T47D (cell line): ENCODE results near the gene ZNF521.

Experiments
- DNase-seq, 2 experiments: peaks; one replicate each; pipeline versions ENCODE4 v3.0.0 to v3.0.0-alpha.2; 2011 to 2012; ENCODE audit warnings: low read depth in 1 of 2, low spot score in 1 of 2
- JUND ChIP-seq: IDR thresholded peaks from 2 replicates; pipeline ENCODE4 v1.6.1; 2012; ENCODE audit warnings: low read depth
- in situ Hi-C: cut with HindIII; loops from 2 replicates; pipeline ENCODE4 v1.10.0; 2016; ENCODE audit warnings: low sequenced_read_pairs, low pct_unique_long_range_greater_than_20kb

Gene ZNF521

DNA sequence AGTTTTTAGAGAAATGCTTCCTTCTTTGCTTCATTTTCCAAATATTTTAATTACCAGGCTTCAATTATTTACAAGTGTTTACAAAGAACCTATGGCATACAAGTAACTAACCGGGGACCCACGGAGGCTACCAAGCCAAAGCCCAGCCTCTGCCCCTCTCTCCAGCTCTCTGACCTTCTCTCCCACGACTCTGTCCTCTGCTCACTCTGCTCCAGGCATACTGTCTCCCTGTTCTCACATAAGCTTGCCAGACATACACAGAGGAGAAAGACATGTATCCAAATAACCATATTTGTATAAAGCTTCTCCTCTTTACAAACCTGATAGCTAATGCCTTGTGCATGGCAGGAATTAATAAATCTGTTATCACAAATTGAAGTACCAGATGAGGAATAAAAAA, 141.3 kb downstream of the ZNF521 start:
- TF ChIP-seq JUND: no peak
- no peak for DNase-seq
- in situ Hi-C loops: no loop called here

DNA sequence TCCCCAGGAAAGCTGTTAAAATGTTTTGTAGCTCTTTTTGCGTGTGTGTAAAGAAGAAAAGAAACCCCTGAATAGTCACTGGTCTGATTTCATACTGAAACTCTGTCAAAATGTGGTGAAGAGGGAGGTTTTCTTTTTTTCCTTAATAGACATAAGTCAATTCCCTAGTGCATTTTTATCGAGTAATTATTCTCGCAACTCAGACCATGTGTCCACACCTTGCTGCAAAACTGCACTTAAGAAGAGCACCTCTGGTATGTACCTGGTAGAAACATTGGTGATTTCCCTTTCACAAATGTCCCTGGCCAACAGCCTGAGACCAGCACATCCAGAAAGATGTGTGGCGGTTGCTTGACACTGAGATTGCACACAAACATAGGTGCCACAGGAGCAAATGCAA, 159.9 kb downstream of the ZNF521 start:
- TF ChIP-seq JUND: no peak
- no peak for DNase-seq
- in situ Hi-C loops: no loop called here

DNA sequence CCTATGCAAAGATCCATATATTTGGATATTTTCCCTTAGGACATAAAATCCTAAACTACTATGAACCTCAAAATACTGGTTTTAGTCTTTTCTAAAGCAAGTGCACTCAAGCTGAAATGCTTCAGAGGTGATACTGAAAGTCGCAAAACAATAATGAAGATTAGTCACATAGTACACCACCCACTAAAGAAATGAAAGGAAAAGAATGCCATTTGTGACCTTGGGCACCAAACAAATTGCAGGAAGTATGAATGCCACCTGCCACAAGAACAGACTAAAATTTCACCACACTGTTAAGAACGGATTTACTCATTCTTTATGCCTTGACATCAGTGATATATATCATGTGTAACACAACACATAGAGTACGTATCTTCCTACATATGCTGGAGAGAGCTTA, 161.5 kb downstream of the ZNF521 start:
- TF ChIP-seq JUND: no peak
- in situ Hi-C loops: no loop called here
- no peak for DNase-seq

DNA sequence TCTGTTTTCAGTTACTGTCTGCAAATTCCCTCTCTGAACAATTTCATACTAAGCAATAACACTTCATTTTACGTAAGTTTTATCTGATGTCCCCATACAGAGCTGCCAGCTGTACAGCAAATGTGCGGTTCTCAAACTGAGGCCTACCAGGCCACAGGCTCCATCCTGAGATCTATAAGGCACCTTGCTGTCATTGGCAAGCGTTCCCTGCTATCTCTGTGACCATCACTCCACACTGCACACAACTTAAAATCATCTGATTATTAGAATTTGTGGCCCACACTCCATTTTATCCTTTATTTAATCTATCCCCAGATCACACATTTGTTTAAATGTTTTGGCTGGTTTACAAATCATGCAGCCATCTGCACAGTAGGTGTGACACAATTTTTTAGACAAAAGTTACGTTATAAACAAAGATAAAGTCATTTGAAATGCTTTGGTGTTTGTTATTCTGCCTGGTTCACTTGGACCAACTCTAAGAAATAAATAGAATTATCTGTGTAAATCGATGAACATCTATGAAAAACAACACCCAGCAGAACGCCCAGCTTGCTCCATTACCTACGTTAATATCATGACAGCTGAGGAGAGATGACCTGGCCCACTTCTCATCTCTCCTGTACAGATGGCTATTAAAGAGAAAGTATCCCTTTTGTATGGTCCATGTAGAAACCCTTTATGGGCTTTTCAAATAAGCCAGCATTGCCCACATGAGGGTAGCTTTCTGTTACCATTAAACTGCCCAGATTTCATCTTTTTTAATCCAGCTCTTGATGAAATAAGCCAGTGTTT, 162.4 kb downstream of the ZNF521 start:
- no peak for DNase-seq
- TF ChIP-seq JUND: no peak
- in situ Hi-C loops: no loop called here

DNA sequence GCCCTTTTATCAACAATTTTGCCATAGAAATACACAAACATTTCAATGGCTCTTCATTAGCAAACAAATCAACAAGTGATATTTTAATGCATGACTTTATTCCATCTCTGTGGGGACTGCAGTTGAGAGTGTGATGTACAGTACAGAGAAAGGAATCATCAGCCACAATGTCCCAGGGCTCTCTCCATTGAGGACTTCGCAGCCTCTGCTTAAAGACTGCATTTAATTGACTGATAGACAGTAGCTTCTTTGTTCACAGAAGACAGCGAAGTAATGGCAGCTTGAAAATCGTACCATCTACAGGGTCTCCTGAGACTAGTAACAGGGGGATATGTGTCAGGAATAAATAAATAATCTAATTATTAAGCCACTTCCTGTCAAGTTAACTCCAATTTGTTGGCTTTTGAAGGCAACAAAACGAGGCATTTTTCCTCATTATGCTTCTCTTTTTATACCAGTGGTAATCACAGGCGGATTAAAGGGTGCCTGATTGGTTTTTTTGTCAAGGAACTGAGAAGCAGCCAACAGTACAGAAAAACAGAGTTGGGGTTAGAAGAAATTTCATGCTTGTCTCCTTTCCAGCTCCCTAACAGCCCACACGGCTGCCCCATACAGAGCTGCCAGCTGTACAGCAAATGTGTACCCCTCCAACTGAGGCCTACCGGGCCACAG, 164.3 kb downstream of the ZNF521 start:
- no peak for DNase-seq
- no peak for TF ChIP-seq JUND
- in situ Hi-C loops: no loop called here

DNA sequence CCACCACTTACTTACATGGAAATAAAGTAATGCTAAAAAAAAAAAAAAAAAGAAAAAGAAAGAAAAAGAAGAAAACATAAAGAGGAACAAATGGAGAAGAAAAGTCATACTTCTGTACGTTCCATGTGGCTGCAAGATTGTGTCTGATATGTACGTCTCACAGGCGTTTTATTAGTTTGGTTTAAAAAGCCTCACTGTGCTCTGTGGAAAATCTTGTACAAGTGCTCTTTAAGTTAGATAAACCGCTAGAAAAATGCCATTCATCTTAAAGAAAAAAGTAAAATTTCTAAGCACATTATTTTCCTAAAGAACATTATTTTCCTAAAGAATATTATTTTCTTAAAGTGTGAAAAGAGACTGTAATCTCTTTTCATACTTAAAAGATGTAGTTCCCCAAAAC, 165.1 kb downstream of the ZNF521 start:
- DNase-seq: no peak
- in situ Hi-C loops: no loop called here
- TF ChIP-seq JUND: no peak

DNA sequence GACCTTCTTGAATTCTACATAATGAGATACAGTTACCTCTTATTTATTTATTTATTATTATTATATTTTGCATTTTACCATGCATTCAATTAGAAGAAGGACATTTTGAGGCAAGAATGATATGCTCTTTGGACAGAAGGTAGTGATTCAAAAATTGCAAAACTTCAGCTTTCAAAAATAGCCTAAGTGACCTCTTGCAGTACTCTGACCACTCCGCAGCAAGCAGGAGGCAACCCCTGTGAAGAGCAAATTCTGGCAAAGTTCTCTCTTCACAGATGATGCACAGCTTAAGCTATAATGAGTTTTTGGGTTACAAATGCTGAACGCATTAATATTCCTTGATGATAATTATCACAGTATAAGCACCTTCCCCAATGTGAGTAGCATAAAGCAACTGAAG, 170.0 kb downstream of the ZNF521 start:
- no peak for DNase-seq
- in situ Hi-C loops: no loop called here
- TF ChIP-seq JUND: no peak

DNA sequence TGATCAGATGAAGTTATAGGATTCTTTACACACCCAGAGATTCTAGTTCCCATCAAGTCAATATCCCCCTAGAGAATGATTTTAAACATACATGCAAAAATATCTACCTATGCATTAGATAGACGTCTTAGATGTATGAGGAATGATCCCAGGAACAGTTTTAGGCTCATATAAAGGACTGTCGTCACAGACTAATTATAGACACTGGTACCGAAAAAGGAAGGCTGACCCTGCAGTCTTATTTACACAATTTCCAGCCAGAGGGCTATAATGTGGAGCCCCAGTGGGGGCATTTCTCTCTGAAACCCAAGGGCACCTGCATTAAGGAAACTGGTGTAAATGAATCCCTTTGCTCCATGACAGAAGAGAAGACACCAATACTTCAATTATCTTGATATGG, 170.4 kb downstream of the ZNF521 start:
- no peak for DNase-seq
- in situ Hi-C loops: no loop called here
- no peak for TF ChIP-seq JUND

DNA sequence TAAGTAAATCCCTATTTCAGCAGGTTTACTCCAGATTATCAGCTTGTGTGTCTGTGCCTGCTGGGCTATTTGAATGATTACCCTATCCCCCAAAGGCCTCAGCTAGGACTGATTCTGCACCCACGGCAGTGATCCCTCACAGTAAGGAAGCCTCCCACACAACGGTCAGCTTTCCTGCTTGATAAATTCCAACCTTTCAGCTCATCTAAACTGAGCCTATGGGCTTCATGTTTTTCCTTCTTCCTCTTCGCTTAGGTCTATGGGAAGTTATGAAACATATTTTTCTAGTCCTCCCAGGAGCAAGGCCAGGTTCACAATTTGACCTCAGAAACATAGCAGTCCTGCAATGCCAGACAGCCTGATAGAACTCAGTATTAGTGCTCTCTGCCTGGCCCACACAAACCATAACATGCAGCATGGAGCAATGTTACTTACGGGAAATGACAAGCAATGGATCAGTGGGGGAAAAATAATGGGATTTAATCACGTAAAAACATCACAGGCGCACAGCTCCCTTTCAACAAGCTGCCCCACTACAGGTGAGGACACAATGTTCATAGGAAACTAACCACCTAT, 170.9 kb downstream of the ZNF521 start:
- no peak for TF ChIP-seq JUND
- DNase-seq: no peak
- in situ Hi-C loops: no loop called here

DNA sequence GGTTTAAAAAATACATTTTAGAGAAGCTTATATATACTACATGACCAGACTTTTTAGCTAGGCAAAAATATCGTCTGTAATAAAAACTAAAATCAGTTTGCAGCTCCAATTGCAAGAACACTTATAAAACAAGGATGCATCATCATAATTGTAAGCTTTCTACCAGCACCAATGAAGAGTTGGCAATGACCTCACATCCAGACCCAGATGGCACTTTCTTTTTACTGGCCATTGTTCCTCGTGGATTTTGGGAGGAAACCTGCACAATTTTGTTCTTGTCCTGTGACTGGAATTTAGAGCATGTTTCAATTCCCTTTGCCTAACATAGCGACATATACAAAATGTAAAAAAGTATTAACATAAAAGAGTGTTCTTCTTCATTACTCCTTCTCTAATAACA, 174.3 kb downstream of the ZNF521 start:
- DNase-seq: no peak
- TF ChIP-seq JUND: no peak
- in situ Hi-C loops: no loop called here

DNA sequence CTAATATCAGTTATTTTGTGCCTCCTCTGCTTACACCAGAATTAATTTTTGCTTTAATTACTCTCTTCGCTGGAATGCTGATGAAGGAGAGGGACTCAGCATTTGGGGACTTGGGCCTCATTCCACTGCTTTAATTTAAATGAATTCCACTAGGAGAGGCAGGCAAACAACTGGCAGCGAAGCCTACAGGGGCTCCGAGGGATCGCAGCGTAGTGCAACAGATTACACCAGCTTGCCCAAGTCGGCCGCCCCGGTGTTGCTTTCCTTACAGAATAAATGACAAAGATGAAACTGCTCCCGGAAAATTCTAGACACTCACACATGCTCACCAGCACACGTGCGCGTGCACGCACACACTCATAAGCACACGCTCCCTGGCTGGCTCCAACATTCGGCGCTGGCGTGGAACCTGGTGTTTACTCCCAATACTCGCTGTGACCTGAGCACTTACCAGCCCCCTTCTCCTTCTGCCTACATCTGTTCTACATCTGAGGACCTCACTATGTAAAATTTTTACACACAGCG, 175.4 kb downstream of the ZNF521 start:
- in situ Hi-C loops: no loop called here
- no peak for TF ChIP-seq JUND
- no peak for DNase-seq

DNA sequence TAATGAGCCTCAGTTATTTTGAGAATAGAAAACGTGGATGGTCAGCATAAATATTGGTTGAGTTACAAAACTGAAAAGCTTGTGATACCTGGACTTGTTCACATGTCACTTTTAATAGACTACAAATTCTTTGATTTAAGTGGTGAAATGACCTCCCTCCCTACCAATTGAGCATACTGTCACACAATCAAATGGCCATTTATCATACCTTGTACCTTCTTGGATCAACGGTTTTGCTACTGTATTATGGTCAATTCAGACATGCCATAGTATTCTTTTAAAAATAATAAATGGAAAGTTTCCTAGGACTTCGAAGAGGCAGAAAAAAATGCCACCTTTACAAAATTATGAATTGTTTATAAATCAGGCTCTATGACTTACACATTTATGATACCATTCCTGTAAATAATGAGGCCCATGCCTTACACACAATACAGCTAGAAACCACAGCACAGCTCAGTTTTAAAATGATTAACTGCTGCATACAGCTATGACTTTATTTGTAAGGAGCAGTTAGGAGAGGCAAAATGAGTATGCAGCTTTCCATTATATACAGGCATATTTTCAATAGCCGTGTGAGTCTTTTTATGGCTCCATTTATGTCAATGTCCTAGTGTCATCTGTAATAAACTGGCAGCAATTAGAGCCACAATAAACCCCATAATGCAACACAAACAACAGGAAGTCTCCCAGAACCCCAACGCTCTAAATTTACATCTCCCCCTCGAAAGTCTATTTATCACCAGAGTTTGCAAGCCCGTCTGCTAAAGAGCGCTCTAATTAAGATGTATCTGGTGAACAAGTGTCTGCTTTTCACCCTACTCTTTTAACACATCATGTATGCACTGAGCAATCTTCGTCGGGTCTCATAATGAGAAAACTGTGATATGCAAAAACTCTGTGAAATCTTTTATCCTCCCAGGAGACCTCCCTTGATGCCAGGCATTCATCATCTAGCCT, 176.1 kb downstream of the ZNF521 start:
- TF ChIP-seq JUND: no peak
- DNase-seq: no peak
- in situ Hi-C loops: no loop called here
